ENCODE results near the gene NPAS3. TPM values are rescaled to one million over a fixed set of nuclear protein-coding genes. Genes with fewer than 3 reads are reported as not detected.

The NPAS3 gene
- total RNA-seq, 1 experiment from 2014 or later: not detected

DNA sequence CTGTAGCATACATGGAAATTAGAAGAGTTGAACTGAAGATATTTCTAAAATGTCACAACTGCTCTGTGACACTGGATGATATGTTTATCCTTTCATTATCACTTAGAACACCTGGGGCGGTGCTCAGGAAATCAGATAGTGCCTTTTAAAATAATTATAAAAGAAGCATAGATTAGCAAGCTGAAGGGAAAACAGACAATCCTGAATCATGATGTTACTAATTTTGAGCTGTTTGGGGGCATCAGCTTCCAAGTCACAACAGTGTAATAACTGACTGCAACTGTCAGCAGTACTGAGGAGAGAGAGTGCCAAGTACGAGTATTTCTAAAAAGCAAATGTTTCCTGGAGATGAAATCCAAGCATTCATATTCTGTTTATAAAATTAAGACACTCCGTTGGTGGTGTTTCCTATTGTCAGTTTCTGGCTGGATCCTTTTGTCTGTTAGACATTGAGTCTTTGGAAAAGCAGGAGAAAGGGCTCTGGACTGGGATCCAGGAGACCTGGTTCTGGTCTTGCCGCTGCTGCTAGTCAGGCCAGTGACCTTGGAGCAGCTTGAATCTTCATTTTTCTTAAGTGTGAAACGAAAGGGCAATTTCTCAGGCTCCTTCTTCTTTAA is 632.1 kb downstream of the NPAS3 start:
- ATAC-seq (no peak), DNase-seq (ENCODE audit: low read depth, low spot score) (no peak)
- ChIA-PET RAD21 (ENCODE audit: low non-redundant PET in 1 of 2, low total read pairs in 2 of 2, uncharacterized antibody in 2 of 2, unreplicated experiment in 2 of 2) (no interaction called here), POLR2A (no interaction called here), CTCF (no interaction called here)
- intact Hi-C loops (cut with micrococcal nuclease): no loop called here
- Histone ChIP-seq H3K4me2 (ENCODE audit: low read length) (no peak overlapping the region), H3K79me2 (ENCODE audit: insufficient read depth, low read length) (no peaks in the 10 kb centered on the region), H2AFZ (ENCODE audit: low read depth, low read length, poor library complexity, severe bottlenecking) (no peak overlapping the region), H3K36me3 (ENCODE audit: control insufficient read depth in 1 of 2, insufficient read depth in 2 of 2, low read length in 2 of 2) (no peaks in the 10 kb centered on the region), H3K27me3 (ENCODE audit: insufficient read depth, low read length) (no peaks in the 10 kb centered on the region; the same call in 1 of the 2 replicates), H3K4me3 (replicated peaks in 1 of 2; ENCODE audit: low read depth in 1 of 2, low read length in 2 of 2) (no peak overlapping the region), H3K4me1 (ENCODE audit: control insufficient read depth in 1 of 2, insufficient read depth in 2 of 2, low read length in 2 of 2) (no peaks in the 10 kb centered on the region), H3K9me3 (ENCODE audit: control insufficient read depth in 1 of 2, insufficient read depth in 1 of 2, low read depth in 1 of 2, low read length in 2 of 2) (no peaks in the 10 kb centered on the region), H3K9ac (ENCODE audit: low read length) (no peak overlapping the region), H3K27ac (ENCODE audit: low read depth, low read length) (no peak overlapping the region), H3K9me2 (ENCODE audit: insufficient read depth) (no peaks in the 10 kb centered on the region), H4K20me1 (ENCODE audit: insufficient read depth) (no peaks in the 10 kb centered on the region)
- BruUV-seq (replicated peaks): no TSS peak
- TF ChIP-seq ZFX (IDR thresholded peaks at IDR 0.05): no peak

DNA sequence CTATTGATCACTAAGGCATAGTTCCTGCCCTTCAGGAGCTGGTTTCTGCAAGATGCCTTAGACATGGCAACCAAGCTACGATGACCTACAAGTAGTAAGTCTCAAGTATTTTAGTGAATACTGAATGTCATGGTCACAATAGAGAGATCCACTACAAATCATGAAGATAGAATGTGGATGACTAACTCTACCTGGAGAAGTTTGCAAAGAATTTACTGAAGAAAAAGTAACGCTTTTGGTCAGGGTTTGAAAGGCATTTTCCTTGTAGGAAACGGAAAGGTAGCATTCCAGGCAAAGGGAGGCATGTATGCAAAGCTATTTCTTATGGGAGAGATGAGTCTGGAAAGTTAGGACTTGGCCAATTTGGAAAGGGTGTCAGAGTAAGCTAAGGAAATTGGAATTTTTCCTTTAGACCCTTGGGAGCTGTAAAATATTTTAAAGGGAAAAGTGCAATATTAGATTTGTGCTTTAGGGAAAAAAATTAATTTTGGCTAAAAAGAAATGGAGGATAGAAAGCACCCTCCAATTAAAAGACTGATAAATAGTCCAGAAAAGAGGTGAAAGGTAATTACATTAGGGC is 634.7 kb downstream of the NPAS3 start:
- no peaks in the 10 kb centered on the region for H3K9me3 ChIP-seq (ENCODE audit: control insufficient read depth in 1 of 2, insufficient read depth in 1 of 2, low read depth in 1 of 2, low read length in 2 of 2)
- no peaks in the 10 kb centered on the region for H3K9me2 ChIP-seq (ENCODE audit: insufficient read depth)
- H3K27ac ChIP-seq (ENCODE audit: low read depth, low read length): no peak overlapping the region
- H3K4me1 ChIP-seq (ENCODE audit: control insufficient read depth in 1 of 2, insufficient read depth in 2 of 2, low read length in 2 of 2): no peaks in the 10 kb centered on the region
- TF ChIP-seq FOSL1 (IDR thresholded peaks at IDR 0.05; ENCODE audit: low read depth) (no peak), SRF (IDR thresholded peaks at IDR 0.05; ENCODE audit: low read depth) (no peak), EZH2 (IDR thresholded peaks at IDR 0.05) (no peak), POLR2A (IDR thresholded peaks at IDR 0.05; ENCODE audit: borderline replicate concordance, extremely low read depth, insufficient read depth, insufficient read length) (no peak), RAD21 (IDR thresholded peaks at IDR 0.05; ENCODE audit: low read depth) (no peak), CEBPB (IDR thresholded peaks at IDR 0.05; ENCODE audit: low read depth) (no peak), ZNF274 (IDR thresholded peaks at IDR 0.05; ENCODE audit: low read depth, low read length) (no peak), EGR1 (IDR thresholded peaks at IDR 0.05; ENCODE audit: low read depth) (no peak)
- TF ChIP-seq, protein P1, sequence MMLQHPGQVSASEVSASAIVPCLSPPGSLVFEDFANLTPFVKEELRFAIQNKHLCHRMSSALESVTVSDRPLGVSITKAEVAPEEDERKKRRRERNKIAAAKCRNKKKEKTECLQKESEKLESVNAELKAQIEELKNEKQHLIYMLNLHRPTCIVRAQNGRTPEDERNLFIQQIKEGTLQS (IDR thresholded peaks at IDR 0.05): no peak
- TF ChIP-seq, protein P2, sequence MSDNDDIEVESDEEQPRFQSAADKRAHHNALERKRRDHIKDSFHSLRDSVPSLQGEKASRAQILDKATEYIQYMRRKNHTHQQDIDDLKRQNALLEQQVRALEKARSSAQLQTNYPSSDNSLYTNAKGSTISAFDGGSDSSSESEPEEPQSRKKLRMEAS (IDR thresholded peaks at IDR 0.05): no peak
- TF ChIP-seq, protein P3, sequence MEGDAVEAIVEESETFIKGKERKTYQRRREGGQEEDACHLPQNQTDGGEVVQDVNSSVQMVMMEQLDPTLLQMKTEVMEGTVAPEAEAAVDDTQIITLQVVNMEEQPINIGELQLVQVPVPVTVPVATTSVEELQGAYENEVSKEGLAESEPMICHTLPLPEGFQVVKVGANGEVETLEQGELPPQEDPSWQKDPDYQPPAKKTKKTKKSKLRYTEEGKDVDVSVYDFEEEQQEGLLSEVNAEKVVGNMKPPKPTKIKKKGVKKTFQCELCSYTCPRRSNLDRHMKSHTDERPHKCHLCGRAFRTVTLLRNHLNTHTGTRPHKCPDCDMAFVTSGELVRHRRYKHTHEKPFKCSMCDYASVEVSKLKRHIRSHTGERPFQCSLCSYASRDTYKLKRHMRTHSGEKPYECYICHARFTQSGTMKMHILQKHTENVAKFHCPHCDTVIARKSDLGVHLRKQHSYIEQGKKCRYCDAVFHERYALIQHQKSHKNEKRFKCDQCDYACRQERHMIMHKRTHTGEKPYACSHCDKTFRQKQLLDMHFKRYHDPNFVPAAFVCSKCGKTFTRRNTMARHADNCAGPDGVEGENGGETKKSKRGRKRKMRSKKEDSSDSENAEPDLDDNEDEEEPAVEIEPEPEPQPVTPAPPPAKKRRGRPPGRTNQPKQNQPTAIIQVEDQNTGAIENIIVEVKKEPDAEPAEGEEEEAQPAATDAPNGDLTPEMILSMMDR (IDR thresholded peaks at IDR 0.05 in 2 of 3, conservative IDR thresholded peaks at IDR 0.05 in 1 of 3; ENCODE audit: borderline replicate concordance in 1 of 3, insufficient read depth in 1 of 3, low read depth in 2 of 3, low read length in 2 of 3): no peak
- TF ChIP-seq, protein P4, sequence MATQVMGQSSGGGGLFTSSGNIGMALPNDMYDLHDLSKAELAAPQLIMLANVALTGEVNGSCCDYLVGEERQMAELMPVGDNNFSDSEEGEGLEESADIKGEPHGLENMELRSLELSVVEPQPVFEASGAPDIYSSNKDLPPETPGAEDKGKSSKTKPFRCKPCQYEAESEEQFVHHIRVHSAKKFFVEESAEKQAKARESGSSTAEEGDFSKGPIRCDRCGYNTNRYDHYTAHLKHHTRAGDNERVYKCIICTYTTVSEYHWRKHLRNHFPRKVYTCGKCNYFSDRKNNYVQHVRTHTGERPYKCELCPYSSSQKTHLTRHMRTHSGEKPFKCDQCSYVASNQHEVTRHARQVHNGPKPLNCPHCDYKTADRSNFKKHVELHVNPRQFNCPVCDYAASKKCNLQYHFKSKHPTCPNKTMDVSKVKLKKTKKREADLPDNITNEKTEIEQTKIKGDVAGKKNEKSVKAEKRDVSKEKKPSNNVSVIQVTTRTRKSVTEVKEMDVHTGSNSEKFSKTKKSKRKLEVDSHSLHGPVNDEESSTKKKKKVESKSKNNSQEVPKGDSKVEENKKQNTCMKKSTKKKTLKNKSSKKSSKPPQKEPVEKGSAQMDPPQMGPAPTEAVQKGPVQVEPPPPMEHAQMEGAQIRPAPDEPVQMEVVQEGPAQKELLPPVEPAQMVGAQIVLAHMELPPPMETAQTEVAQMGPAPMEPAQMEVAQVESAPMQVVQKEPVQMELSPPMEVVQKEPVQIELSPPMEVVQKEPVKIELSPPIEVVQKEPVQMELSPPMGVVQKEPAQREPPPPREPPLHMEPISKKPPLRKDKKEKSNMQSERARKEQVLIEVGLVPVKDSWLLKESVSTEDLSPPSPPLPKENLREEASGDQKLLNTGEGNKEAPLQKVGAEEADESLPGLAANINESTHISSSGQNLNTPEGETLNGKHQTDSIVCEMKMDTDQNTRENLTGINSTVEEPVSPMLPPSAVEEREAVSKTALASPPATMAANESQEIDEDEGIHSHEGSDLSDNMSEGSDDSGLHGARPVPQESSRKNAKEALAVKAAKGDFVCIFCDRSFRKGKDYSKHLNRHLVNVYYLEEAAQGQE (IDR thresholded peaks at IDR 0.05; ENCODE audit: low read depth): no peak
- H4K20me1 ChIP-seq (ENCODE audit: insufficient read depth): no peaks in the 10 kb centered on the region
- POLR2A ChIA-PET: no interaction called here
- RAD21 ChIA-PET (ENCODE audit: low non-redundant PET in 1 of 2, low total read pairs in 2 of 2, uncharacterized antibody in 2 of 2, unreplicated experiment in 2 of 2): no interaction called here
- no peaks in the 10 kb centered on the region for H3K27me3 ChIP-seq (ENCODE audit: insufficient read depth, low read length)
- ATAC-seq (no peak), DNase-seq (ENCODE audit: low read depth, low spot score) (no peak)
- BruUV-seq (replicated peaks): no TSS peak
- H3K79me2 ChIP-seq (ENCODE audit: insufficient read depth, low read length): no peaks in the 10 kb centered on the region
- intact Hi-C loops (cut with micrococcal nuclease): no loop called here
- H2AFZ ChIP-seq (ENCODE audit: low read depth, low read length, poor library complexity, severe bottlenecking): no peak overlapping the region
- H3K9ac ChIP-seq (ENCODE audit: low read length): no peak overlapping the region
- no peak overlapping the region for H3K4me2 ChIP-seq (ENCODE audit: low read length)
- H3K4me3 ChIP-seq (replicated peaks in 1 of 2; ENCODE audit: low read depth in 1 of 2, low read length in 2 of 2): no peak overlapping the region
- no peaks in the 10 kb centered on the region for H3K36me3 ChIP-seq (ENCODE audit: control insufficient read depth in 1 of 2, insufficient read depth in 2 of 2, low read length in 2 of 2)
- CTCF ChIA-PET: no interaction called here
